ENCODE measurements around the gene OTOP3.

Gene OTOP3

GRCh38 chr17:74998783-74999182, 63.1 kb downstream of the OTOP3 start:
- no peak for TF ChIP-seq CTCF (IDR thresholded peaks at IDR 0.05; ENCODE audit: low read depth, low read length)
- H3K4me3 ChIP-seq (replicated peaks in 1 of 2; ENCODE audit: low read depth in 2 of 2, low read length in 2 of 2), result no peak overlapping the region
- no peak for DNase-seq (ENCODE audit: low read depth in 2 of 2)

- H3K4me3 ChIP-seq (replicated peaks in 1 of 2; ENCODE audit: low read depth in 2 of 2, low read length in 2 of 2), result no peak overlapping the region
- TF ChIP-seq CTCF (IDR thresholded peaks at IDR 0.05; ENCODE audit: low read depth, low read length), result no peak
- DNase-seq (ENCODE audit: low read depth in 2 of 2), result no peak
Observed at GRCh38 chr17:74999523-74999922, 63.8 kb downstream of the OTOP3 start.

All from cardiac fibroblast (primary cell).